H1 (cell line): ENCODE data around the gene SYN1. TPM values are rescaled to one million over a fixed set of nuclear protein-coding genes. Genes with fewer than 3 reads are reported as not detected.
"Not testable (repeated sequence)": the region's sequence is repeated elsewhere in the genome, so short reads cannot be mapped to it uniquely, and the experiment has no call there.

ENCODE experiments used
- CTCF ChIA-PET: fragments of 300-600 bp; sonication (Branson Sonifier 250); formaldehyde crosslinking; loops from one replicate; lab custom pipeline; 2021; ENCODE audit not compliant: partially characterized antibody; lab: Charles Lee
- POLR2A ChIA-PET: fragments of 300-600 bp; sonication (Branson Sonifier 250); formaldehyde crosslinking; loops from one replicate; lab custom pipeline; 2021; ENCODE audit warnings: inconsistent platforms; ENCODE audit not compliant: partially characterized antibody; lab: Charles Lee
- DNase-seq, 2 experiments: peaks; one replicate each; pipeline versions ENCODE4 v3.0.0 to v3.0.0-alpha.2; 2010 to 2022; ENCODE audit warnings: low spot score in 2 of 2, low read depth in 1 of 2, mixed read lengths in 1 of 2
- FAIRE-seq: peaks from 2 replicates; lab custom pipeline; 2011; peaks lifted over from hg19 to GRCh38; lab: Jason Lieb, UNC
- H2AFZ ChIP-seq: 2 replicates; pipeline ENCODE4 v1.8.1; 2012; ENCODE audit warnings: low read length, inconsistent platforms
- H2AK5ac ChIP-seq: 2 replicates; pipeline ENCODE4 v1.6.1; 2013; ENCODE audit warnings: low read depth, low read length
- H2BK120ac ChIP-seq: replicated peaks from 2 replicates; pipeline ENCODE3; 2013; ENCODE audit warnings: low read depth, low read length, inconsistent platforms
- H2BK12ac ChIP-seq: 2 replicates; pipeline ENCODE4 v1.6.1; 2013; ENCODE audit warnings: low read depth, low read length
- H2BK15ac ChIP-seq: 2 replicates; pipeline ENCODE4 v1.6.1; 2013; ENCODE audit warnings: low read length
- H2BK20ac ChIP-seq: 2 replicates; pipeline ENCODE4 v1.6.1; 2013; ENCODE audit warnings: low read length
- H2BK5ac ChIP-seq: 2 replicates; pipeline ENCODE4 v1.6.1; 2013; ENCODE audit warnings: low read depth, low read length
- H3K14ac ChIP-seq: 2 replicates; pipeline ENCODE4 v1.6.1; 2013; ENCODE audit warnings: inconsistent platforms; ENCODE audit not compliant: insufficient read length
- H3K18ac ChIP-seq: 2 replicates; pipeline ENCODE4 v1.6.1; 2013; ENCODE audit warnings: low read length; ENCODE audit errors: extremely low read depth
- H3K23ac ChIP-seq: 2 replicates; pipeline ENCODE4 v1.6.1; 2013; ENCODE audit warnings: inconsistent platforms; ENCODE audit not compliant: insufficient read length
- H3K23me2 ChIP-seq: 2 replicates; pipeline ENCODE4 v1.6.1; 2013; ENCODE audit warnings: low read depth, low read length
- H3K27ac ChIP-seq: 2 replicates; pipeline ENCODE4 v1.6.1; 2011; ENCODE audit warnings: low read depth, low read length, inconsistent platforms
- H3K27me3 ChIP-seq, 4 experiments: replicated peaks in 1 of 4; 1 replicate in 1 of 4; 2 replicates in 3 of 4; pipeline versions ENCODE4 v1.6.1 to v1.8.1; 2011 to 2013; ENCODE audit warnings: low read length in 3 of 4, mild to moderate bottlenecking in 3 of 4, inconsistent platforms in 2 of 4, mixed read lengths in 2 of 4, moderate library complexity in 1 of 4; ENCODE audit not compliant: control insufficient read depth in 3 of 4, insufficient read depth in 3 of 4; ENCODE audit errors: extremely low read depth in 1 of 4
- H3K36me3 ChIP-seq, 4 experiments: 2 replicates each; pipeline versions ENCODE4 v1.6.1 to v1.8.1; 2011 to 2013; ENCODE audit warnings: mild to moderate bottlenecking in 4 of 4, low read length in 3 of 4, moderate library complexity in 2 of 4, control low read depth in 1 of 4, inconsistent platforms in 1 of 4; ENCODE audit not compliant: insufficient read depth in 4 of 4, control insufficient read depth in 2 of 4
- H3K4ac ChIP-seq: replicated peaks from 2 replicates; pipeline ENCODE3; 2013; ENCODE audit warnings: low read length, low read depth, mixed read lengths, inconsistent platforms; ENCODE audit not compliant: insufficient read length
- H3K4me1 ChIP-seq, 4 experiments: replicated peaks in 1 of 4; 1 replicate in 1 of 4; 2 replicates in 3 of 4; pipeline versions ENCODE4 v1.6.1 to v1.8.1; 2011 to 2013; ENCODE audit warnings: low read length in 3 of 4, inconsistent platforms in 2 of 4, mixed read lengths in 1 of 4; ENCODE audit not compliant: insufficient read depth in 4 of 4, control insufficient read depth in 3 of 4
- H3K4me2 ChIP-seq, 2 experiments: 2 replicates each; pipeline versions ENCODE4 v1.6.1 to v1.8.1; 2011 to 2013; ENCODE audit warnings: low read depth in 2 of 2, low read length in 2 of 2, control low read depth in 1 of 2, inconsistent platforms in 1 of 2, mild to moderate bottlenecking in 1 of 2; ENCODE audit not compliant: insufficient read depth in 1 of 2
- H3K4me3 ChIP-seq, 4 experiments: fragments of 200-600, 300-600 bp in 1 of 4; sonication (generic), shearing (Covaris generic), sonication (Bioruptor Twin) in 1 of 4; 2 replicates each; pipeline versions ENCODE4 v1.5.1 to v1.8.1; 2011 to 2016; ENCODE audit warnings: low read length in 4 of 4, low read depth in 3 of 4, control low read depth in 2 of 4, inconsistent platforms in 2 of 4, mild to moderate bottlenecking in 2 of 4, mixed read lengths in 1 of 4, moderate library complexity in 1 of 4; ENCODE audit not compliant: insufficient read depth in 2 of 4; ENCODE audit errors: extremely low read depth in 1 of 4
- H3K56ac ChIP-seq: replicated peaks from 2 replicates; pipeline ENCODE3; 2013; ENCODE audit warnings: low read depth, mild to moderate bottlenecking, mixed read lengths, low read length, inconsistent platforms; ENCODE audit not compliant: insufficient read length
- H3K79me1 ChIP-seq: 2 replicates; pipeline ENCODE4 v1.6.1; 2013; ENCODE audit warnings: low read depth, low read length, control low read depth
- H3K79me2 ChIP-seq, 2 experiments: 2 replicates each; pipeline versions ENCODE4 v1.6.1 to v1.8.1; 2012 to 2013; ENCODE audit warnings: low read length in 2 of 2, mild to moderate bottlenecking in 2 of 2, inconsistent platforms in 1 of 2; ENCODE audit not compliant: insufficient read depth in 2 of 2, control insufficient read depth in 1 of 2
- H3K9ac ChIP-seq, 4 experiments: replicated peaks in 1 of 4; 1 replicate in 1 of 4; 2 replicates in 3 of 4; pipeline versions ENCODE4 v1.6.1 to v1.8.1; 2011 to 2013; ENCODE audit warnings: low read depth in 3 of 4, low read length in 3 of 4, control low read depth in 2 of 4, mild to moderate bottlenecking in 2 of 4, moderate library complexity in 2 of 4, inconsistent platforms in 1 of 4; ENCODE audit errors: extremely low read depth in 1 of 4
- H3K9me3 ChIP-seq, 2 experiments: 2 replicates each; pipeline versions ENCODE4 v1.6.1 to v1.8.1; 2012 to 2013; ENCODE audit warnings: mild to moderate bottlenecking in 2 of 2, moderate library complexity in 2 of 2, control low read depth in 1 of 2, inconsistent platforms in 1 of 2, low read depth in 1 of 2, low read length in 1 of 2, mixed read lengths in 1 of 2; ENCODE audit not compliant: insufficient read depth in 2 of 2
- H4K20me1 ChIP-seq, 2 experiments: replicated peaks in 1 of 2; 2 replicates each; pipeline versions ENCODE3 to v1.8.1; 2011 to 2013; ENCODE audit warnings: inconsistent platforms in 2 of 2, low read length in 2 of 2, mild to moderate bottlenecking in 1 of 2; ENCODE audit not compliant: insufficient read depth in 2 of 2, control insufficient read depth in 1 of 2
- H4K5ac ChIP-seq: 2 replicates; pipeline ENCODE4 v1.6.1; 2013; ENCODE audit warnings: low read length, low read depth, mixed read lengths, inconsistent platforms; ENCODE audit not compliant: insufficient read length
- H4K8ac ChIP-seq: 2 replicates; pipeline ENCODE4 v1.8.0; 2013; ENCODE audit warnings: mild to moderate bottlenecking, moderate library complexity, low read length, inconsistent platforms; ENCODE audit not compliant: insufficient read depth; ENCODE audit errors: extremely low read depth
- H4K91ac ChIP-seq: replicated peaks from 2 replicates; pipeline ENCODE3; 2013; ENCODE audit warnings: low read length, mixed read lengths, inconsistent platforms; ENCODE audit not compliant: insufficient read length
- WGBS, 2 experiments: shearing (Covaris generic) in 1 of 2; methylation state at CpG; one replicate each; pipeline versions ENCODE4 v1.1.6 to v1.1.7; 2013 to 2015; ENCODE audit warnings: low lambda C conversion rate in 2 of 2, mixed read lengths in 2 of 2, inconsistent platforms in 1 of 2, low coverage in 1 of 2, missing lambda C conversion rate in 1 of 2; ENCODE audit not compliant: insufficient replicate concordance in 2 of 2, insufficient coverage in 1 of 2, insufficient read length in 1 of 2; ENCODE audit errors: extremely low coverage in 1 of 2, missing lambda C conversion rate in 1 of 2; 5-methylcytosine and 5-hydroxymethylcytosine counted together
- polyA plus RNA-seq, 7 experiments: library from polyadenylated mRNA; depleted of rRNA in 3 of 7; stranded (reverse) in 5 of 7; unstranded in 2 of 7; fragments of >200 nt in 5 of 7; fragments of 200-250 nt in 2 of 7; gene quantifications; 1 replicate in 5 of 7; 2 replicates in 1 of 7; 4 replicates in 1 of 7; pipeline versions ENCODE4 v1.2.1 to v1.2.3, GENCODE V29; 2011 to 2013; ENCODE audit warnings: missing spikeins in 2 of 7, mixed read lengths in 2 of 7
- total RNA-seq: library from RNA; stranded (reverse); fragmentation: NEBNext Ultra II Directional; extraction: Animal tissue kit (Norgen Biotek cat#: 25700); gene quantifications from 2 replicates; pipeline ENCODE4 v1.2.1, GENCODE V29; 2021

The SYN1 gene
- total and polyA plus RNA-seq, 2 of the 8 experiments (the other 6 are each of a cell fraction or from before 2014, with no cell fraction given): 2.1 to 14.1 TPM

- H2AFZ ChIP-seq, H4K5ac ChIP-seq, H3K79me2 ChIP-seq, H2BK5ac ChIP-seq, H3K4me2 ChIP-seq, H3K4ac ChIP-seq, H4K91ac ChIP-seq, H4K8ac ChIP-seq, H2AK5ac ChIP-seq, H3K23me2 ChIP-seq, H4K20me1 ChIP-seq, H2BK20ac ChIP-seq, H2BK15ac ChIP-seq, POLR2A ChIA-PET, H3K56ac ChIP-seq, H3K9ac ChIP-seq, H3K18ac ChIP-seq, H3K36me3 ChIP-seq, H3K9me3 ChIP-seq, H3K23ac ChIP-seq, H3K27me3 ChIP-seq, H3K79me1 ChIP-seq, H2BK120ac ChIP-seq, H3K4me3 ChIP-seq, H2BK12ac ChIP-seq, H3K4me1 ChIP-seq, H3K14ac ChIP-seq, H3K27ac ChIP-seq, FAIRE-seq, DNase-seq: not testable (repeated sequence)
- CTCF ChIA-PET: interaction anchor here (0.6 kb wide), 1 partner anchor 156 kb away, joined by 3 read pairs; no protein-coding TSS in a partner anchor
- 96% methylated on average over 2 of the region's 4 CpGs; no CpG with 5 or more reads in 1 of the 2 experiments for WGBS, 2 experiments
These were observed 46.1 kb upstream of the SYN1 start for GRCh38 chrX:47665797-47666196.
